Central memory CD4-positive, alpha-beta T cell (primary cell): Measurements from ENCODE around the gene GPC6.

Experiments used
- DNase-seq: peaks from one replicate; pipeline ENCODE4 v3.0.0; 2022

GPC6 gene

DNA sequence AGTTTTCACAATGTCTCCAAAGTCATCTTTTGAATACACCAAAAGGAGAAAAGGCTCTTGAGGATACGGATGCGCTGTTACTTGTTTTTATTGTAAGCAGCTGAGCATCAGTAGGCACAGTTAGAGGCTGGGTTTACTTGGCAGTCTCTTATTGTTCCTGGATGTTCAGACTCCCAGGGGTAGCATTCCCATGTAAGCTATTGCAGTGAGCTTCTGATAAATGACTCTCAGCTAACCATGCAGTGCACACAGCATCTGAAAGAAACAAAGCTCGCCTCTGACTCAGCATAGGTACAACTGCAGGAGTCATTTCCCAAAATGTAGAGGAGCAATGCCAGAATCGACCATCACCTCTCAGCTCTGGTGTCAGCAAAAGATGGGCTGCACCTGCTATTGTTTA lies 1168.1 kb downstream of the GPC6 start:
- no peak for DNase-seq

- DNase-seq = no peak
These were observed 1169.3 kb downstream of the GPC6 start for GRCh38 chr13:94395860-94396259.

- DNase-seq = no peak
These were observed 1173.2 kb downstream of the GPC6 start for GRCh38 chr13:94399812-94400211.

- DNase-seq = no peak
These were observed 1174.3 kb downstream of the GPC6 start for GRCh38 chr13:94400874-94401273.

- DNase-seq = no peak
These were observed 1181.9 kb downstream of the GPC6 start for GRCh38 chr13:94408314-94409036.

DNA sequence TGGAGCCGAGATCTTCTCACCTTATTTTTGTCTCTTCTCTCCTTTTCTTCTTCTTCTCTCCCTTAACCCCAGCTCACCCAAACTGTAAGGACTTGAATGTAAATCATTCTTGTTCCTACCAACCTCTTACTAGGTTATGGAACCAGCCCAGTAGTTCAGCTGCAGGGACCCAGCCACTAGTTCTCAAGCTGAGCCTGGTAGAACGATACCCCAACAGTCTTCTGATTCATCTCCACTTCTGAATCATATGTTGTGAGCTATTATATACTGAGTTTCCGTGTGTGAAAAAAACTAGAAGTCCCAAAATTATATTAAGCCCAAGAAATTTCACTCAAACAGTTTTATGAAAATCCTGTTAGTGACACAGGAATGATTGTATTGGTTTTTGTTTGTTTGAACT lies 1185.1 kb downstream of the GPC6 start:
- DNase-seq = no peak

GRCh38 chr13:94412870-94413597 lies 1186.4 kb downstream of the GPC6 start:
- DNase-seq = no peak

- no peak for DNase-seq
These were observed 1187.0 kb downstream of the GPC6 start for GRCh38 chr13:94413598-94413944.

DNA sequence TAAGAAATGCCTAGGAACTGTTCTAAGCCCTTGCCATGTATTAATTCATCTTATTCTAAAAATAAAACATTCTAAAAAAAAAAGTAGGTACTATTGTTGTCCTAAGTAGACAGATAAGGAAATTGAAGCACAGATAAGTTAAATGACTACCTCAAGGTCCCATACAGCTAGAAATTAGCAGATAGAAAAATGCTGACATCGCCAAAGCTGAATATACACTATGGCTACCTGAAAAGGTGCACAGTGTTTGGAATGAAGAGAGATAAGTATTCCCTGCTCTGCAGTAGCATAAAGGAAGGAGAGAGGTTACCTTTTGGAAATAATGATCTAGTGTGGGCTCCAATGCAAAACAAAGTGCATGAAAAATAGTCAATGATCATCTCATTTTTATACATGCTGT lies 1187.5 kb downstream of the GPC6 start:
- no peak for DNase-seq

- no peak for DNase-seq
These were observed 1188.1 kb downstream of the GPC6 start for GRCh38 chr13:94414708-94415107.

DNA sequence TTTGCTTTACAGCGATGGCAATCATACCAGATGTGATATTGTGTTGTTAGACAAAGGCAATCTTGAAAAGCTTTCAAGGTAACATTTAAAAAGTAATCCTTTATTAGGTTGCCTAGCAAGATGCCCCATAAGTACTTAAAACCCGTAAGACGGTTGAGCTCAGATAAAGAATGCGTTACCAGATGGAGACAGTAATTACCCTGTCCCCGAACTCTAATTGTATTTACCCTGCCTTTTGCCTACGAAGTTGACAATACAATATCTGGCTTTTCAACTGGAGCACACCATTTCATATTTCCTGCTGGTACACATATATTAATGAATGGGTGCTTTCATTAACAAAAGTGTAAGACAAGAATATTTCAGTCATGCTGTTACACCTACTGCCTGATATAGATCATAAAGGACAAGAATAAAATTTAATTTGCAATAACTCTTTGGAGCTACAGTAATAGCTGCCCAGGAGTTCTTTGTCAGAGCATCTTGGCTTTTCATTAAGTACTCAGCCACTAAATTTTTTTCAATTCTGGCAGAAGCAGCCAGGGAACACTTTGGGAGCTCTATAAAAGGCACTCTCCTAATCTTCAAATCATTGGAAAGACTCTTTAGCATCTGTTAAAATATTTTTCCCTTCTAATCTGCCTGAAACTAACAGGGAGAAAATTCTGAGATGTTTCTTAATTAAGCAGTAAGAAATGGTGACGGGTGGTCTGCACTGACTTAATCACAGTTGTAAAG lies 1189.1 kb downstream of the GPC6 start:
- DNase-seq = no peak

- DNase-seq = no peak
These were observed 1190.0 kb downstream of the GPC6 start for GRCh38 chr13:94416454-94417080.

- no peak for DNase-seq
These were observed 1190.7 kb downstream of the GPC6 start for GRCh38 chr13:94417294-94417693.

- DNase-seq = no peak
These were observed 1192.8 kb downstream of the GPC6 start for GRCh38 chr13:94419304-94419924.

GRCh38 chr13:94419925-94420305 lies 1193.3 kb downstream of the GPC6 start:
- DNase-seq = no peak

- no peak for DNase-seq
These were observed 1200.8 kb downstream of the GPC6 start for GRCh38 chr13:94427313-94427953.

DNA sequence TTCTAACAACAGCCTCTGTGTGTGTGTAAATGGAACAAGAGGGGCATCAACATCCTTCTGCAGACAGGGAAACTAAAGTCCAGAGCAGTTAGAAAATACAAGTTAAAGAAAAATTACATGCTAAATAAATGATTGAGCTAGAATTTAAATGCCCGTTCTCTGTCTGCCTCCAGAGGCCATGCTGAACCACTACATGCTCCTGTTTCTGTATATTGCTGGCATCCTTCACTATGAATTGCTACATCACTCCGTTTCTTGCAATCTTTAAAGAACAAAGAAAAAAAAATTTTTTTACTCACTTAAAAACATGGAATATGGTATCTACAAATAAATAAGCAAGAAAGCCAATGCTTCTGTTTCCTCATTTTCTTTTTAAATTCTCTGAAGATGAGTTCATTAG lies 1205.0 kb downstream of the GPC6 start:
- no peak for DNase-seq

DNA sequence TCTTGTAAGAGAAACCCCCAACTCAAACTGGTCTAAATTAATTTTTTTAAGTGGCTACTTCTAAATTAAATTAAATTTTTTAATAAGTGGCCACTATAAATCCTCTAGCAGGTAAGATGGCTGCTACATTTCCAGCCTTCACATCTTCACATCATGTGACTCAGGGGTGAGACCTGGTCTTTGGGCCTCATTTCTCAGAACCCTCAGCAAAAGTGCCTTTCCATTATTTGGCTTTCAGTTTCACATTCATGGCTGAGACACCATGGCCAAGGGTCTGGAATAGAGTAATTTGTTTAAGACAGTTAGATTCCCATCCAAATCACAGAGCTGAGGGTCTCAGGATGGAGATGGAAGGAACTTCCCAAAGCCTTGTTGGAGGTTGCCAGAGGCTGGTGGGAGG lies 1205.4 kb downstream of the GPC6 start:
- DNase-seq = no peak

GRCh38 chr13:94433055-94433961 lies 1206.7 kb downstream of the GPC6 start:
- DNase-seq = no peak

- peak; percentile 32 for DNase-seq
These were observed 1209.1 kb downstream of the GPC6 start for GRCh38 chr13:94435604-94436226.

GRCh38 chr13:94444826-94445225 lies 1218.2 kb downstream of the GPC6 start:
- DNase-seq = no peak
